ENCODE results near the gene SAMD4A.

SAMD4A gene

DNA sequence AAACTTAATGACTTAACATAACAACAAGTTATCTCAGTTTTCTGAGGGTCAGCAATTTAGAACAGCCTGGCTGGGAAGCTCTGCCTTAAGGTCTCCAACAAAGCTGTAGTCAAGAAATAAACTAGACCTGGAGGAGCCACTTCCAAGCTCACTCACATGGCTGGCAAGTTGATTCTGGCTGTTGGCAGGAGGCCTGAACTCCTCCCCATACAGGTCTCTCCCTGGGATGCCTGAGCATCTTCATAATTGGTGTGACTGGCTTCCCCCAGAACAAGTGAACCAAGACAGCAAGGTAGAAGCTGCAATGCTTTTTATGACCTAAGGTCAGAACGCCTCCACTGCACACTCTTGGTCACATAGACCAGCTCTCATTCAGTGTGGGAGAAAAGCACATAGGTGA, 128.3 kb downstream of the SAMD4A start:
- TF ChIP-seq, protein P1, sequence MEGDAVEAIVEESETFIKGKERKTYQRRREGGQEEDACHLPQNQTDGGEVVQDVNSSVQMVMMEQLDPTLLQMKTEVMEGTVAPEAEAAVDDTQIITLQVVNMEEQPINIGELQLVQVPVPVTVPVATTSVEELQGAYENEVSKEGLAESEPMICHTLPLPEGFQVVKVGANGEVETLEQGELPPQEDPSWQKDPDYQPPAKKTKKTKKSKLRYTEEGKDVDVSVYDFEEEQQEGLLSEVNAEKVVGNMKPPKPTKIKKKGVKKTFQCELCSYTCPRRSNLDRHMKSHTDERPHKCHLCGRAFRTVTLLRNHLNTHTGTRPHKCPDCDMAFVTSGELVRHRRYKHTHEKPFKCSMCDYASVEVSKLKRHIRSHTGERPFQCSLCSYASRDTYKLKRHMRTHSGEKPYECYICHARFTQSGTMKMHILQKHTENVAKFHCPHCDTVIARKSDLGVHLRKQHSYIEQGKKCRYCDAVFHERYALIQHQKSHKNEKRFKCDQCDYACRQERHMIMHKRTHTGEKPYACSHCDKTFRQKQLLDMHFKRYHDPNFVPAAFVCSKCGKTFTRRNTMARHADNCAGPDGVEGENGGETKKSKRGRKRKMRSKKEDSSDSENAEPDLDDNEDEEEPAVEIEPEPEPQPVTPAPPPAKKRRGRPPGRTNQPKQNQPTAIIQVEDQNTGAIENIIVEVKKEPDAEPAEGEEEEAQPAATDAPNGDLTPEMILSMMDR (conservative IDR thresholded peaks at IDR 0.05; ENCODE audit: low read depth, low read length), result no peak
- no peak overlapping the region for H3K4me3 ChIP-seq (ENCODE audit: low read length)
- DNase-seq (ENCODE audit: low read depth), result no peak

DNA sequence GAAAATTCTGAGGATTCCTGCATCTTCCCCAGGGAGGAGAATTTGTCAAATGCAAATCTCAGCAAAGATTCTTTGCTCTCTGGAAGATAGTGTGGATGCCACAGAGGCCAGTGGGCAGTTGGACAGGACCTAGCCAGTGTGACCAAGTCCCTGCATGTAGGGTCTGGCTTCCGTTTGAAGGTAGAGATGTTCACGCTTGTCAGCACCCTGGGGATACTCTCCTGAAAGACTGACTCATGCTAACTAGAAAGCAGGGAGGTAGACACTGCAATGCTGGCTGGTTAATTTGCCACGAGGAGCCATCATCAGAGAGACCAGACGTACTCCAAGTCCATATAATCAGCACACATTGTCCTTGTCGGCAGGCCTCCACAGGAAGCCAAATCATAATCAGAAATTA, 130.1 kb downstream of the SAMD4A start:
- no peak for DNase-seq (ENCODE audit: low read depth)
- no peak overlapping the region for H3K4me3 ChIP-seq (ENCODE audit: low read length)
- TF ChIP-seq, protein P1 (conservative IDR thresholded peaks at IDR 0.05; ENCODE audit: low read depth, low read length), result no peak

DNA sequence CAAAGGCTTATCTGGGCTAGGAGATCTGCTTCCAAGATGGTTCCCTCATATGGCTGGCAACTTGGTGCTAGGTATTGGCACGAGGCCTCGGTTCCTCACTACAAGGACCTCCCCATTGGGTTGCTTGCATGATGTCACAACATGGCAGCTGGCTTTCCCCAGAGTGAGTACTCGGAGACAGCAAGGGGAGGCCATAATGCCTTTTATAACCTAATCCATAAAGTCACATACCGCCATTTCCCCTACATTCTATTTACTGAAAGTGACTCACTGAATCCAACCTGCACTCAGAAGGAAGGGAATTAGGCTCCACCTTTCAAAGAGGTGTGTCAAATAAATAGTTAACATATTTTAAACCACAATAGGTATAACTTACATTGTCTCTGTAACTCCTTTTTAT, 130.9 kb downstream of the SAMD4A start:
- no peak overlapping the region for H3K4me3 ChIP-seq (ENCODE audit: low read length)
- TF ChIP-seq, protein P1 (conservative IDR thresholded peaks at IDR 0.05; ENCODE audit: low read depth, low read length), result no peak
- DNase-seq (ENCODE audit: low read depth), result no peak

DNA sequence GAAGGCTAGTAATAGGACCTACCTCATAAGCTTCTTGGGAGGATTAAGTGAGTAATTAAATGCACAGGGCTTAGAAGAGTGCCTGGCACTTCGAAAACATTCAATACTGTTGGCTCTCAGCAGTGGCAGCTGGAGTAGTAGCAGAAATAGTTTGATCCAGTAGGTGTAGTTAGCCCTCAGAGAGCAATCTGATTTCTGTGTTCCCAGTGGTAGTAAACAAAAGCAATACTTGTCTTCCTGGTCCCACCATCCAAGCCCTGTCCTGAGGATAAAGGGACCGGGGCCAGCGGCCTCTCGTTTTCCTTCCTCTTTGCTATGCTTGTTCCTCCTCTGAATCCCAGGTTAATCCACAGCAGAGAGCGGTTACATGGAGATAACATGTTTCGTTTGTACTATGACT, 131.6 kb downstream of the SAMD4A start:
- TF ChIP-seq, protein P1 (conservative IDR thresholded peaks at IDR 0.05; ENCODE audit: low read depth, low read length), result no peak
- H3K4me3 ChIP-seq (ENCODE audit: low read length), result no peak overlapping the region
- DNase-seq (ENCODE audit: low read depth), result no peak

DNA sequence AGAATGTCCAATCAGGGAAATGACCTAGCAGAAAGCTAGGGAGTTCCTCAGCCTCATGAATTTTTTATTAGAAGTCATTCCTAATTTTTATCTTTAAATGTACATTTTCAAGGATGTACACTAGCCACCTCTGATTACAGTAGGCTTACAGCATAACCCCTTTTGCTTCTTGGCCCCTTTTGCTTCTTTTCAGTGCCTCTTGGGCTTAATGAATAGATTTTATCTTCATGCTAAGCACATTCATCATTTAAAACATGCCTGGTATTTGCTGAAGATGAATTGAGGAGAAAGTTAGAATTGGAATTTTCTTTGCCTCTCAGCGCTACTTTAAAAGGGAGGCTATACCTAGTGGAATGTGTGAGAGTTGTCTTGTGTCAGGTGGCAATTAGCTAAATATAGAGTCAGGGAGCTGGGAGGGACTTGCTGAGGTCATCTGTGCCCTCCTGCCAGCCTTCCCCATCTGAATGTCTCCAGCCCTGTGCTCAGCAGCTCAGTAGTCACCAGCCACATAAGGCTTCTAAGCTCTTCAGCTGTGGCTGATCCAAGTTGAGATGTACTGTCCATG, 132.1 kb downstream of the SAMD4A start:
- TF ChIP-seq, protein P1 (conservative IDR thresholded peaks at IDR 0.05; ENCODE audit: low read depth, low read length), result no peak
- peak; percentile 66 for DNase-seq (ENCODE audit: low read depth)

DNA sequence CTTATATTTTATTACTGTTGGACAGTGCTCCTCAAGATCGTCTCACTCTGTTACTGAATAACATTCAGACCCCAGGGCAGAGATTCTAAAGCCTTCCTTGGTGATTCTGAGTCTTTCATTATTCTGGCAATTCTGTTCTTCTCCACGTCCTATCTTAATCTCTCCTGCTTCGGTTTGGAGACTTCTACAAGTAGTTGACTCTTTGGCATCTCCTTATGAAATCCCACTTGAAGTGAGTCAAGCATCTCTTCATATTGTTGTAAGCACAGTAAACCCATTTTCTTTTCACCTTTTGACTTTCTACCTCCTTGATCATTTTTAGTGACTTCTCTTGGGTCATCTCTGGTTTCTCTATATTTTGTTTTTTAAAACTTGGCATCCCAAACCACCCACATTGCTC, 132.8 kb downstream of the SAMD4A start:
- H3K4me3 ChIP-seq (ENCODE audit: low read length), result no peak overlapping the region
- TF ChIP-seq, protein P1 (conservative IDR thresholded peaks at IDR 0.05; ENCODE audit: low read depth, low read length), result no peak
- no peak for DNase-seq (ENCODE audit: low read depth)

More for the DNA sequence above, 132.1 kb downstream of the SAMD4A start:
- no peak overlapping the region for H3K4me3 ChIP-seq (ENCODE audit: low read length)

DNA sequence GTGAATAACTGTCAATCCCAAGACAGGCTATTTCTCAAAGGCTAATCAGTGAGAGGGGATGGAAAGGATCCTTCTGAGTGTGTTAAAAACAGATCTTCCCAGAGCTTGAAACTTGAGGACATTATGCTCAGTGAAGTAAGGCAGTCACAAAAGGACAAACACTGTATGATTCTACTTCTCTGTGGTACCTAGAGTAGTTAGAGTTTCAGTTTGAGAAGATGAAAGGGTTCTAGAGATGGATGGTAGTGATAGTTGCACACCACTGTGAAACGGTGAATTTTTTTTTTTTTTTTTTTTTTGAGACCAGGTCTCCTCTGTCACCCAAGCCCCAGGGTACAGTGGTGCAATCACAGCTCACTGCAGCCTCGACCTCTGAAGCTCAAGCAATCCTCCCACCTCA, 133.8 kb downstream of the SAMD4A start:
- no peak overlapping the region for H3K4me3 ChIP-seq (ENCODE audit: low read length)

More for the DNA sequence above, 133.8 kb downstream of the SAMD4A start:
- TF ChIP-seq, protein P1 (conservative IDR thresholded peaks at IDR 0.05; ENCODE audit: low read depth, low read length), result no peak
- DNase-seq (ENCODE audit: low read depth), result no peak

Measured in retinal pigment epithelial cell (primary cell).